DMS79 treated with DMSO at 0.1 percent for 48 hours (cell line): ENCODE measurements around the gene CEND1.

Experiments
- DNase-seq: peaks from one replicate; lab custom pipeline; 2025; lab: John Stamatoyannopoulos, UW

CEND1 gene

DNA sequence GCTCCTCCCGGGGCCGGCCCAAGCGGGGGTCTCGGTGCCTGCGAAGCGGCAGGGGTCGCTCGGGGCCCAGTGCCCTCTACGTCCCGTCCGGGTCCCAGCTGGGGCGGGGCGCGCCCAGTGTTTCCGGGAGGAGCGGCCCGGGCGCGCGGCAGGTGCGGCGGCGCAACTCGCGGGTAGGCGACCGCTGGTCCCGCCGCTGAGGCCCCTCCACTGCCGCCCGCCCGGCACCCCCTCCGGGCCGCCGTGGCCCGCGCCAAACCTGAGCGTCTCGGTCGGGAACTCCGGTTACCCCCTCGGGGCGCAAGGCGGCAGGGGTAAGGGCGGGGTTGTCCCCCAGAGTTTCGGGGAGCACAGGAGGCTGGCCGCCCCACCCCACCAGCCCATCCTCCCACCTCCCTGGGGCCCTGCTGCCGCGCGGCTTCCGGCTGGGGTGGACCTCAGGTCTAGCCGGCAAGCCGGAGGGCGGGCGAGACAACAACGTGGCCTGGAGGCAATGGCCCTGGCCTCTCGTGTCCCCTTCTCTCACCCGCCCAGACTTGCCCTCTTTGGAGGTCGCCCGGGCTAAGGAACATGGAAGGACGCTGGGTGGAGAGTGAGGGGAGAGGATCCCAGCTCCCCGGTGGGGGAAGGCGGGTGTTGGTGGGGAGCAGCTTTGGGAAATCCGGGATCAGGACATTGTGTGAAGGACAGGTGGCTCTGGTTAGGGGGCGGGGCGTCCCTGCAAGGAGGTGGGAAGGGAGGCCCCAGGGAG, 37.4 kb upstream of the CEND1 start:
- no peak for DNase-seq

DNA sequence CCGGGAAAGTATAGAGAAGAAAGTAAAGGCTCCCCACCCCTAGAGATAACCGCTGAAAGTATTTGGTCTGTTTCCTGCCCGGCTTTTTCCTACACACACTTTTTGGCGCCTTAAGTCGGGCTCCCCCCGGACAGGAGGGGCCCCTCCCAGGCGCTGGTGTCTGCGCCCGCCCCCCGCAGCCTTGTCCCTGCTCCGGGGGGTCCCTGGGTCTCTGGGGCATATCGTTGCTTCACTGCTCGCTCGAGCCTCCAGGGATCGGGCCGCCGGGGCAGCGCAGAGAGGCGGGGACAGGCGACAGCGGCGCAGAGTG, 36.9 kb upstream of the CEND1 start:
- DNase-seq = no peak

DNA sequence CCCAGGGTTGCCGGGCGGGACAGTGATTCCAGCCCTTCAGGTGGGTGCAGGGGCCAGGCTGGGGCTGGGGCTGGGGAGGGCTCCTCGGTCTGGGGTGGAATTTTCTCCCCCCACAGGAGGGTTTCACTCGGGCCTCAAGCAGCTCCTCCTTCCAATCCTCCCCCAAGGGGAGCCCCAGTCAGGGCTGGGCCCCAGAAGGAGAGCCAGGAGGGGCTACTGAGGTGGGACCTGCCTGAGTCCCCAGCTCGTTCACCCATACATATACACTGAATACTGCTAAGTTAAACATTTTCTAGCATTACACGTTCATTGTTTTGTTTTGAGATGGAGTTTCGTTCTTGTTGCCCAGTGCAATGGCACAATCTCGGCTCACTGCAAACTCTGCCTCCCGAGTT, 36.3 kb upstream of the CEND1 start:
- DNase-seq = no peak

DNA sequence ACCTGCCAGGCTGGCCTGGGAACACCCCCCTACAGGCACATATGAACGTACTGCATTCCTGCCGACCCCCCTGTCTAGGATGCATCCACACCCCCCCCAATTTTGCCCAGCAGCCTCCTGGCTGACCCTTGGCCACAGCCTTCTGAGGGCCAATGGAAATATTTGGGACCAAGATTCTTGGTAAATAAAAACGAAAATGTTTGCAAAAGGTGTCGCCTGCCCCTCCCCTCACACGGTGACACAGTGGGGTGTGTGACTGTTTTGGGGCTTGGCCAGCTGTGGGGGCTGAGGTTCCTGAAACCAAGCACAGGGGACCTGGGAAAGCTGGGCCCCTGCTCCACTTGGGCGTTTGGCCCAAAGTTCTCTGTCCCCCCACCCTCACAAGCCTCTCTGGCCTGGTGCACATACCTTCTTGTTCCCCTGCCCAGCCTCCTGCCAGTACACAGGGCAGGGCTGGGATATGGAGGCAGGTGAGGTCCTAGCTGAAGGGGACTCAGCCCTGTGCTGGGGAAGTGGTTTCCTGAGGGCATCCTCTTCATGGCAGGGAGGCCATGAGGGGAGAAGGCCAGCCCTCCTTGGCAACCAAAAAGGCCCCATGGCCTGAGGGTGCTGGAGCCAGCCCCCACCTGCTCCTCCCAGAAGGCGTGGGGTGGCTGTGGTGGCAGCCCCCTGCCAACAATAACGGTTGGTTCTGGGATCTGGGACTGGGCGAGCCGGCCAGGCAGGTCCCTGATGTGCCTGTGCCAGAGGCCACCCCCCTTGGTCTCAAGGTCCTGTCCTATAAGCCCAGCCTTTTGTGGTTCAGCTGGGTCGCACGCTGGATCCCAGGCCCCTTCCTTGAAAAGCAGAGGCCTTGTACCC, 35.7 kb upstream of the CEND1 start:
- no peak for DNase-seq

DNA sequence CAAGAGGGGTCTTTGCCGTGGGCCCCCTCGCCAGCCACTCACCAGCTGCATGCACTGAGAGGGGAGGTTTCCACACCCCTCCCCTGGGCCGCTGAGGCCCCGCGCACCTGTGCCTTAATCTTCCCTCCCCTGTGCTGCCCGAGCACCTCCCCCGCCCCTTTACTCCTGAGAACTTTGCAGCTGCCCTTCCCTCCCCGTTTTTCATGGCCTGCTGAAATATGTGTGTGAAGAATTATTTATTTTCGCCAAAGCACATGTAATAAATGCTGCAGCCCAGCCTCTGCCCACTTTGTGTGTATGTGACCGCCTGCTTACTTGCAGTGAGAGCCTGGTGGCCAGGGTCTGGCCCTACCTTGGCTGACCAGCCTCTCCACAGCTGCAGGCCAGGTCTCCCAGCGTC, 35.1 kb upstream of the CEND1 start:
- peak; percentile 33 for DNase-seq

DNA sequence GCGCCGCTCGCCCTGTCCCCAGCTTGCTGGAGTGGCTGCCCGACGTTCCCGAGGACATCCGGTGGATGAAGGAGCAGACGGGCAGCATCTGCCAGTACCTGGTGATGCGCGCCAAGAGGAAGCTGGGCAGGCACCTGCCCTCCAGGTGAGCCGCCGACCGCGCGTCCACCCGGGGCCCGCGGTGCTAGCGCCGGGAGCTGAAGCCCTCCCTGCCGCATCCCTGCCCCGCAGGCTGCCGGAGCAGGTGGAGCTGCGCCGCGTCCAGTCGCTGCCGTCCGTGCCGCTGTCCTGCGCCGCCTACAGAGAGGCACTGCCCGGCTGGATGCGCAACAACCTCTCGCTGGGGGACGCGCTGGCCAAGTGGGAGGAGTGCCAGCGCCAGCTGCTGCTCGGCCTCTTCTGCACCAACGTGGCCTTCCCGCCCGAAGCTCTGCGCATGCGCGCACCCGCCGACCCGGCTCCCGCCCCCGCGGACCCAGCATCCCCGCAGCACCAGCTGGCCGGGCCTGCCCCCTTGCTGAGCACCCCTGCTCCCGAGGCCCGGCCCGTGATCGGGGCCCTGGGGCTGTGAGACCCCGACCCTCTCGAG, 34.5 kb upstream of the CEND1 start:
- DNase-seq = peak; percentile 46

DNA sequence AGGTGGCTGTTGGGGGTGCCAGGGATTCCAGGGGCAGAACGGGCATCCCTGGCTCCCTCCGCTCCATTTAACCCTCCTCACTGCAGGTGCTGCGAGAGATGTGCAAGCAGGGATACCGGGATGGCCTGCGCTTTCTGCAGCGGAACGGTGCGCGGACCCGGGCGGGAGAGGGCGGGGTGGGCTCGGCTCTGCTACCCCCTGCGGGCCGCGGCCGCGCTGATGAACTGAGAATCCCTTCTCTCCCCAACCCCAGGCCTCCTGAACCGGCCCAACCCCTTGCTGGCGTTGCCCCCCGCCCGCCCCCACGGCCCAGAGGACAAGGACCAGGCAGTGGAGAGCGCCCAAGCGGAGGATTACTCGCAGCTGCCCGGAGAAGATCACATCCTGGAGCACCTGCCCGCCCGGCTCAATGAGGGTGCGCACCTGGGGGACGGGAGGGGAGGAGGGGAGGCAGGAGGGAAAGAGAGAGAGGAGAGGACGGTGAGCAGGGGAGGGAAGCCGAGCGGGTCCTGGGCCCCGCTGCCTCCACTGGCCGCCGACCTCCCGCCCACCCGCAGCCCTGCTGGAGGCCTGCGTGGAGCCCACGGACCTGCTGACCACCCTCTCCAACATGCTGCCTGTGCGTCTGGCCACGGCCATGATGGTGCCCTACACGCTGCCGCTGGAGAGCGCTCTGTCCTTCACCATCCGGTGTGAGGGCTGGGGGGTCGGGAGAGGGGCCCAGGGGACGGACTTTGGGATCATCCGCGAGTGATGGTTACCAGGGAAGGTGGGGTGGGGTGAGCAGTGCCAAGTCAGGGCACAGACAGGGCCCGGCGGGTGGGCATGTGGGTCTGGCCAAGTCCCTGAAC, 33.8 kb upstream of the CEND1 start:
- peak; percentile 31 for DNase-seq

DNA sequence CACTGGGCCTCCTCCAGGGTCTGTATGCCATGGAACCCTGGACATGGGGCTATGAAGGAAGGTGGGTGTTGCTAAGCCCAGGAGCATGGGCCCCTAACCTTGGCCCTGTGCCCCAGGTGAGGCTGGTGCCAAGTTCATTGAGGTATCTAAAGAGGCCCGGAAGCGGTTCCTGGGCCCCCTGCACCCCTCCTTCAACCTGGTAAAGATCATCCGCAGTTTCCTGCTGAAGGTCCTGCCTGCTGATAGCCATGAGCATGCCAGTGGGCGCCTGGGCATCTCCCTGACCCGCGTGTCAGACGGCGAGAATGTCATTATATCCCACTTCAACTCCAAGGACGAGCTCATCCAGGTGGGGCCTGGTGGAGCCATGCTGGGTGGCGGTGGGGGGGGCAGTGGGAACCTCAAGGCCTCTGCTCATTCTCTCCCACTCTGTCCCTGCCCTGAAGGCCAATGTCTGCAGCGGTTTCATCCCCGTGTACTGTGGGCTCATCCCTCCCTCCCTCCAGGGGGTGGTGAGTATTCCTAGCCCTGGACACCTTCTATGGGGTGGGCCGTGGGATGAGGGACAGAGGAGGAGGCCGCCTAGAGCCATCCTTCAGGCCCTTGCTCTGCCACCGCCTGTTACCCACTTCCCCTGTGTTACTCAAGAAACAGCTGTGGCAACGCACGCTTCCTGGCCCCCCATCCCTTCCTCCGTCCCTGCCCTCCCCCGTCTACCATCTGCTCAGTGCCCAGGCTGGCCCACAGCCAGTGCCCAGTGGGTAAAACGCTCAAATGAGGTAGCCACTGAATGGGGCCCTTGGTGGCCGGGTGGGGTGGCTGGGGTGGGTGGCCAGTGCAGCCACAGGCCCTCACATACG, 31.9 kb upstream of the CEND1 start:
- no peak for DNase-seq

DNA sequence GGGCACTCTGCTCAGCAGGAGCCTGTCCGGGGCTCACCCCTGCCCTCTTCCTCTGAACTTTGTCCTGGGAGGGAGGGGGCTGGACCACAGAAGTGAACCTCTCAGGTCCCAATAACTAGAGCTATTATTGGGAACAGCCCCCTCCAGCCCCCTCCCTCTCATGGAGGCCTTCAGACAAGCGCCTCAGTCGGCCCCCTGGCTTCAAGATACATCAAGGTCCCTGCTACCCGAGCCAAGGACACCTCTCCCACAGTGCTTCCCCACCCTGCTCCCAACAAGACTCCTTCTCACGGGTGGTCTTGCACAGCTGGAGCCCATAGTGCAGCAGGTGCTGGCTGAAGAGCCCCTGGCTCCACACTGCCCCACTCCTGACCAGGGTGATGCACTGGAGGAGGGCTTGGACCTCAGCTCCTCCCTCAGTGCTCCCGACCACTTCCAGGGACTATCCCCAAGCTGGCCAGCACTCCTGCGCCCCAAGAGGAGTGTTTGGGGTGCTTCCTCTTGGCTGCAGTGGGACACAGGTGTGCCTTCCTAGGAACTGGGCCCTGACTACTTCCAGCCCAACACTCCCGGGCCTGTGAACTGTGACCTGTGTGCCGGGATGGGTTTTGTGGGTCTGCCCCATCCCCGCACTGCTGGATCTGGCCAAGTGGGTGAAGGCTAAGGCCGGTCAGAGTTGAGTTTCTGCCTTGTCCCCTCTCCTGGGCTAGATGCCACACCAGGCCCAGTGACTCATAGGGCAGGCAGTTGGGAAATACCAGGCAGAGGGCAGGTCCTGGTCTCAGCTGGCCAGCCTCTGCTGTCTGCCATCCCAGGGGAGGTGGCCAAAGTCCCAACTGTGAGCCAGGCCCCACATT, 31.0 kb upstream of the CEND1 start:
- no peak for DNase-seq

DNA sequence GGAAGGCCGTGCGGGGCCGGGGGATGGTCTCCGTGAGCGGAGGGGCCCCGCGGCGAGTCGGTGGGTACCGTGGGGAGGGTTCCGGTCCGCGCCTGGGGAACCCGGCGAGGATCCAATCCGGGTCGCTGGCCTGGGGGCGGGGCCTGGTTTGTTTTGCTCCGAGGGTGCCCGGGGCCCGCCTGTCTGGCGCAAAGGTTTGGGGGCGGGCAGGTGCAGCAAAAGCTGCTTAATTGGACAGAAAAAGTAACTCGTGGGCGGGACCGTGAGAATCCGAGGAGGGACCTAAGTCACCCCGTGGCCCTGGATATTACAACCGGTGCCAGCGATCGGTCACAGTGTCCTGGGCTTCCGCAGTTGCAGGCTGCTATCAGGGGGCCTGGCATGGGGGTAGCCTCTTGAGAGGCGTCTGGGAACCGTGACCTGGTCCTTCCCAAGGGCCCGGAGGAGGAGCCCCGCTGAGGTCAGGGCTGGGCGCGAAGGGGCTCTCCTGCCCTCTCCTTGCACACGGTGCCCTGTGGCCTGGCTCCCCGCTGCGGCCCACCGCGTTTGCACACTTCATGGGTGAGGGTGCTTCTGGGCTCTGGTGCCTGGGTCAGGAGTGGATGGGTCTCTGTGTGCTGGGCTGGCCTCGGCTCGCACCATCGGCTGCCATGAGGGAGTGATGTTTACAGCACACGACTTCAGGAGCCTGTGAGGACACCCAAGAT, 30.2 kb upstream of the CEND1 start:
- peak; percentile 51 for DNase-seq

DNA sequence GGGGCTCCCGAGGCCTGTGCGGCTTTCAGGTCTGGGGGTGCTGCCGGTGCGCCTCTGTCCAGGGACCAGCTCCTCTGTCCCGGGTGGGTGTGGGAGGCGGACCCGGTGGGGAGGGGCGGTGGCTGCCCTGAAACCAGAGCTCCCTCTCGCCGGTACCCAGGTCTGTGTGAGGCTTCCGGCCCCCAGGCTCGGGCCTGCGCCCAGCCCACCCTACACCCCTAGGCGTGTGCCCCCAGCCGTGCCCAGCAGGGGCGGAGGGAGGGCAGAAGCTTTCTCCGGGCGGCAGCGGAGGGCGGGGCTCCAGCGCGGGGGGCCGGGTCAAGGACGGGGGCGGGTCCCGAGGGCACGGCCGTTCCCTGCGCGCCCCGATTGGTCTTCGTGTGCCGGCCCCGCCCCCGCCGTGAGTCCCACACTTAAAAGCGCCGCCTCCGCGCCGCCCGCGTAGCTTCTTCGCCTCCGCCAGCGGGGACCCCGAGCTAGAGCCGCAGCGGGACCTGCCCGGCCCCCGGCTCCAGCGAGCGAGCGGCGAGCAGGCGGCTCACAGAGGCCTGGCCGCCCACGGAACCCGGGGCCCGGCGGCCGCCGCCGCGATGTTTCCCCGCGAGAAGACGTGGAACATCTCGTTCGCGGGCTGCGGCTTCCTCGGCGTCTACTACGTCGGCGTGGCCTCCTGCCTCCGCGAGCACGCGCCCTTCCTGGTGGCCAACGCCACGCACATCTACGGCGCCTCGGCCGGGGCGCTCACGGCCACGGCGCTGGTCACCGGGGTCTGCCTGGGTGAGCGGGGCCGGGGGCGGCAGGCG, 29.4 kb upstream of the CEND1 start:
- peak; percentile 39 for DNase-seq

DNA sequence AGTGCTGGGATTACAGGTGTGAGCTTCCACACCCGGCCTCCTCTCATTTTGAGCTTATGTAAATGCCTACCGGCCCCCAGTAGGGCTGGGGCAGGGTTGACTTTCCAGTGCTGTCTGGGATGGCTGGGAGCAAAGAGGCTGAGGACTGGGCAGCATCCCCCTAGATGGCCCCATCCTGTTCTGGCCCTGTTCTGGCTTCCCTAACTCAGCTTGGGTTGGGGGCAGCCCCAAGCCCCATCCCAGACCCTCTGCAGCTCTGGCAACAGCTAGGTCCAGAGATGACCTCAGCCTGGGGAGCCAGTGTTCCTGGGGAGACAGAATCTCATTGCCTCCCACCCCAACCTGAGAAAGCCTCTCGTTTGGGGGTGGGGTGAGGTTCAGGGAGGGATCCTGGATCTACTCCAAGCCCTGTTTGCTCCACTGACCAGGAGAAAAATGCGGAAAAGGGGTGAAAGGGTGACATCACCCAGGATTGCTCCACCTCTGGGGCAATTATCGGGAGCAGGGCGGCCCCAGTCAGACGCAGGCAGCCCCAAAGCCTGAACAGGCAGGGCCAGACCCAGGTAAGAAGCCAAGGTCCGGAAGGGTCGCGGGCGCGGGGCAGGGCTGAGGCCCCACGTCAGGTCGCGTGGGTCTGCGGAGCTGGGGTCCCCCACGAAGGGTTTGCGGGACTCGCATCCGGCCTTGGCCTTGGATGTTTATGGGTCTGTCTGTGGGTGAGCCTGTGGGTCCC, 28.7 kb upstream of the CEND1 start, which contains the start of gene PNPLA2:
Gene PNPLA2, plus strand, starts transcription at position 519 of the 733 bp plus-strand sequence. CDS start 805 bp downstream, outside the sequence.
- DNase-seq = no peak

DNA sequence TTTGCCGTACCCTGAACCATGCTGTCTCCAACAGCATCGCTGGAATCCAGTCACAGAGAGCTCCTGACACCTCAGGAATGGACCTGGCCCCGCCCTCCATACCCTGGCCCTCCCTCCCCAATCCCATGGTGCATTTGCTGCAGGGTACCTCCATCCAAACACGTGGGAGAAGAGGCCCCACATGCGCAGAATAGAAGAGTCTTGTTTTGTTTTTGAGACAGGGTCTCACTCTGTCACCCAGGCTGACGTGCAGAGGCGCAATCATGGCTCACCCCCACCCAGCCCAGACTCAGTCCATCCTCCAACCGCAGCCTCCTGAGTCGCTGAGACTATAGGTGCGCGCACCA, 26.5 kb upstream of the CEND1 start:
- no peak for DNase-seq

DNA sequence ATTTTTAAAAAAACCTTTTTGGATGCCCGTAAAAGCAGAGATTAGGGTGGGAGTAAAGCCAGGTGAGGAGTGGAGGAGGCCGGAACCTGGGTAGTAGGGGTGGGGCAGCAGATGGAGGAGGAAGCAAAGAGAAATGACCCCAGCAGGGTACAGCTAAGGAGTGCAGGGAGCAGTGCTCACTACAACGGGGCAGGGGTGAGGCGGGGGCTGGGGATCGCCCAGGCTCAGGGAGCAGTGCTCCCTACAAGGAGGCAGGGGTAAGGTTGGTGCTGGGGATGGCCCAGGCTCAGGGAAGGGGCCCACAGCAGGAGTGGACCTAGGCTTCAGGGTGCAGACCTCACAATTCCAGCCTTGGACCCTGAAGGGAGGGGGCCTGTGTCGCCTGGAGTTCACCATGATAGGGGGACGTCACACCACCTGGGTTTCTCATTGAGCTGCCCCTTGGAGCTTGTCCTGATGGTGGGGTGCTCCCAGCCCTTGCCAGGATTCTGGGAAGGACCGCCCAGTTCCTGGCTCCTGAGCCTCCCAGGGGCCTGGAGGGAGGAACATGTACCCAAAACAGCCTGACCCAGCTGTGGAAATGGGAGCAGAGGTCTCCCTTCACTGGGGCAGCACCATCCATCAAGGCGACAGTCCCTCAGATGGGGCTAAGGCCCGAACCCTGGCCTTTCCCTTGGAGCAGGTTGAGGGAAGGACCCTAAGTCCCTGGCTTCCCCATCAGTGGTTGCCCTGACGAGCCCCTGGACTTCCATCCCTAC, 26.0 kb upstream of the CEND1 start:
- no peak for DNase-seq

DNA sequence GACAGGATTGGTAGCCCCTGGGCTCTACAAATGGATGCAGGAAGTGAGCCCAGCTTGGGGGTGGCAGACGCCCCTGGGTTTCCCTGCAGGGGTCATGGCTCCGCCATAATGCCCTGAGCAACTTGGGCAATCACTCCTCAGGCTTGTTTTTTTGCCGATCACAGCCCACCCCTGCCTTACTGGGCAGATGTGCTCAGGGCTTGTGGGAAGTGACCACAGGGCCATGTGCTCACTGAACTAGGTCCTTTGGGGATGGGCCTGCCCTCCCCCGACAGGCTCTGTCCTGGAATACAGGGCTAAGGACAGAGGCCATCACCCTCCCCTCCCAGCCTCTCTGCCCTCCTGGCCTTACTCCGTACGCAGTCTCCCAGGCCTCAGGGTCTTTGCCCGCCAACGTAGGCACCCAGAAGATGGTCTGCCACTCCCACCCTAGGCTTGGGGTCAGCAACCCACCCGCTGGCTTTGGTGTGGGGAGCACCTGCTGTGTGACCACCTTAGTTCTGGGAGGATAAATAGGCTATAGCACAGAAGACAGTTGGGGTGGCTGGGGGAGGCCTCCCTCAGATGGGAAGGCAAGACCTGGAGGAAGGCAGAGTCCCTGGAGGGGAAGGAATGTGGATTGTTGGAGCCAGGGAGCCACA, 23.7 kb upstream of the CEND1 start:
- DNase-seq = no peak

DNA sequence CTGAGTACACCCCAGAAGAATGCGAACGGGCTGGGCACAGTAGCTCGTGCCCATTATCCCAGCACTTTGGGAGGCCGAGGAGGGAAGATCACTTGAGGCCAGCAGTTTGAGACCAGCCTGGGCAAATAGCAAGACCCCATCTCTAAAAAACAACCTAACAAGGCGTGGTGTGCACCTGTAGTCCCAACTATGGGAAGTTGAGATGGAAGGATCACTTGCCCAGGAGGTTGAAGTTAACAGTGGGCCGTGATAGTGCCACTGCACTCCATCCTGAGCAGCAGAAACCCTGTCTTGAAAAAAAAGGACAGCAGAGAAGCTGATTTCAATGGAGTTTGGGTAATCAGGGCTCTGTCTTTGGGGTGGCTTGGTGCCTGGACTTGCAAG, 23.2 kb upstream of the CEND1 start:
- DNase-seq = no peak

DNA sequence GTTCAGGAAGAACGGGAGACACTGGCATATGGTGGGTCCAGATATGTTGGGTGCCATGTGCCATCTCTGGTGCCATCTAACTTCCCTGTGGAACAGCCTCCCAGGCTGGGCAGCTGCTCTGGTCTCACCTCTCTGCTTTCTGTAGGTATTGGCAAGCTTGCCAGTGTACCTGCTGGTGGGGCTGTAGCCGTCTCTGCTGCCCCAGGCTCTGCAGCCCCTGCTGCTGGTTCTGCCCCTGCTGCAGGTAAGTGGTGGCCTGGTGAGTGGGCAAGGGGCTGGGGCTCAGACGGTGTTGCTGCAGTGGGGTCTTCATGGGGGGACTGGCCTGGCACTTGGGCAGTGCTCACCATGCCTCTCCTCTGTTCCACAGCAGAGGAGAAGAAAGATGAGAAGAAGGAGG, 22.5 kb upstream of the CEND1 start:
- no peak for DNase-seq
